ENCODE data around the gene DLX1. TPM values are rescaled to one million over a fixed set of nuclear protein-coding genes. Genes with fewer than 3 reads are reported as not detected.
"Not testable (repeated sequence)": the region's sequence is repeated elsewhere in the genome, so short reads cannot be mapped to it uniquely, and the experiment has no call there.

DLX1 gene
- total RNA-seq, 4 donors from 2014 or later = 0.14 TPM; not detected in 3

DNA sequence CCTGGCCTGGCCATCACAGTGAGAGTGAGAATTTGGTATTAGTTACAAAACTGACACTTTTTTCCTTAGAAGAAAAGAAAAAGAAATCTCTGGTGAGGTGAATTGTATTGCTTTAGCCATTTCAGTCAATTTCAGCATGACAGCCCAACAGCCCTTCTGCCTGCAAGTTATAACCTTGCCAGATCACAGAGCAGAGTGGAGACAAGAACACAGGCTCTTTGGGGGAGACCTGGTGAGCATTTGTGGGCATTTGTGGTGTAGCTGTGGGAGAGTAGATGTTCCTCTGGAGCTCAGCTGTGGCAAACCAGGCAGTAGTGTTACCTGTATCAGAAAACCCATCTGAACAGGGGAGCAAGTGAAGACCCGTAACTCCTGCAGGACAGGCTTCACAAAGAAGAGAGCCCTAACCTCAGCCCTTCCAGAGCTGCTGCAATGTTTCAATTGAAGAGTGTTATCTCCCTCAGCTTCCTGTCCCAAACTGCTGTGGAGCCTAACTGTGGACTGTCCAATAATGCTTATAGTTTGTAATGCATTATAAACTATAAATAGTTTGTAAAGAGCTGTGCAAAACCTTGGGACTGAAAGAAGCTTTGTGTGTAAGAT is 22.8 kb upstream of the DLX1 start:
- TF ChIP-seq, protein P1, sequence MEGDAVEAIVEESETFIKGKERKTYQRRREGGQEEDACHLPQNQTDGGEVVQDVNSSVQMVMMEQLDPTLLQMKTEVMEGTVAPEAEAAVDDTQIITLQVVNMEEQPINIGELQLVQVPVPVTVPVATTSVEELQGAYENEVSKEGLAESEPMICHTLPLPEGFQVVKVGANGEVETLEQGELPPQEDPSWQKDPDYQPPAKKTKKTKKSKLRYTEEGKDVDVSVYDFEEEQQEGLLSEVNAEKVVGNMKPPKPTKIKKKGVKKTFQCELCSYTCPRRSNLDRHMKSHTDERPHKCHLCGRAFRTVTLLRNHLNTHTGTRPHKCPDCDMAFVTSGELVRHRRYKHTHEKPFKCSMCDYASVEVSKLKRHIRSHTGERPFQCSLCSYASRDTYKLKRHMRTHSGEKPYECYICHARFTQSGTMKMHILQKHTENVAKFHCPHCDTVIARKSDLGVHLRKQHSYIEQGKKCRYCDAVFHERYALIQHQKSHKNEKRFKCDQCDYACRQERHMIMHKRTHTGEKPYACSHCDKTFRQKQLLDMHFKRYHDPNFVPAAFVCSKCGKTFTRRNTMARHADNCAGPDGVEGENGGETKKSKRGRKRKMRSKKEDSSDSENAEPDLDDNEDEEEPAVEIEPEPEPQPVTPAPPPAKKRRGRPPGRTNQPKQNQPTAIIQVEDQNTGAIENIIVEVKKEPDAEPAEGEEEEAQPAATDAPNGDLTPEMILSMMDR (IDR thresholded peaks at IDR 0.05) = no peak
- TF ChIP-seq POLR2A (IDR thresholded peaks at IDR 0.05) = no peak
- no peaks in the 10 kb centered on the region for H3K27me3 ChIP-seq
- intact Hi-C loops (cut with DNase I; ENCODE audit: low total_unique reads) = no loop called here
- no peak for DNase-seq
- no peaks in the 10 kb centered on the region for H3K36me3 ChIP-seq
- no peaks in the 10 kb centered on the region for H3K9me3 ChIP-seq
- H3K4me1 ChIP-seq = no peaks in the 10 kb centered on the region
- H3K4me3 ChIP-seq = no peak overlapping the region
- no peak overlapping the region for H3K27ac ChIP-seq

DNA sequence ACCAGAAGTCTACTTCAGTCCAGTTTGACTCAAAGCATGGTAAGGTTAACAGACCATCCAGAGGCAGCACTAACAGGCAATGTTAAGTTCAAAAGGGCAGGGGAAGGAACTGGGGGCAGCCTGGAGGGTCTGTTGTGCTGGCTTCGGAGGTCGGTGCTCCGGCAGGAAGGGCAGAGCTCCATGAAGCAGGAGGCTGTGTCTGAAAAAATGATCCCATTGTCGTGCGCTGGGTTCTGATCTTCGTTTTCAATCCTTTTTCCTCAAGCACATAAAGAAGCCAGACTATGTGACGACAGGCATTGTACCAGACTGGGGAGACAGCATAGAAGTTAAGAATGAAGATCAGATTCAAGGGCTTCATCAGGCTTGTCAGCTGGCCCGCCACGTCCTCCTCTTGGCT is 21.9 kb upstream of the DLX1 start:
- TF ChIP-seq, protein P1 (IDR thresholded peaks at IDR 0.05) = no peak
- no peak for TF ChIP-seq POLR2A (IDR thresholded peaks at IDR 0.05)
- no peak overlapping the region for H3K27ac ChIP-seq
- no peaks in the 10 kb centered on the region for H3K9me3 ChIP-seq
- H3K36me3 ChIP-seq = no peaks in the 10 kb centered on the region
- DNase-seq = no peak
- H3K27me3 ChIP-seq = no peaks in the 10 kb centered on the region
- H3K4me3 ChIP-seq = no peak overlapping the region
- no peaks in the 10 kb centered on the region for H3K4me1 ChIP-seq
- intact Hi-C loops (cut with DNase I; ENCODE audit: low total_unique reads) = no loop called here

DNA sequence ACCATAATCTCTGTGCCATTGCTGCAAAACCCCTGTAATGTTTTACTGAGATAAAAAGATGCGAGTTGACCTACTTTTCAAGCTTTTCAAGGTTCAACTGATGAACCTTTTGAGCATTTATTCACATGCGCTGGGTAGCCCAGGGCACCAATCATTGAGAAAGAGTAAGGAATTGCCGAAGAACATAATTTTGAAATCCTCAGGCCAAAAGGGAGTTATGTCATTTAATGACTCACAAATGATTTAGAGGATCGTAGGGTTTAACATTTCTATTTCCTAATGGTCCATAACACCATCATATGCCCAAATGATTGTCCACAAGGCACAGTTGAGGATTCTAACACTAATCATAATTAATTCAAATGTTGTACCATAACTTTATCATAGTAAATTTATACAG is 20.2 kb upstream of the DLX1 start:
- DNase-seq = no peak
- no peak overlapping the region for H3K4me3 ChIP-seq
- no peaks in the 10 kb centered on the region for H3K4me1 ChIP-seq
- TF ChIP-seq, protein P1 (IDR thresholded peaks at IDR 0.05) = no peak
- no peak for TF ChIP-seq POLR2A (IDR thresholded peaks at IDR 0.05)
- no peak overlapping the region for H3K27ac ChIP-seq
- intact Hi-C loops (cut with DNase I; ENCODE audit: low total_unique reads) = no loop called here
- no peaks in the 10 kb centered on the region for H3K36me3 ChIP-seq
- H3K27me3 ChIP-seq = no peaks in the 10 kb centered on the region
- no peaks in the 10 kb centered on the region for H3K9me3 ChIP-seq

DNA sequence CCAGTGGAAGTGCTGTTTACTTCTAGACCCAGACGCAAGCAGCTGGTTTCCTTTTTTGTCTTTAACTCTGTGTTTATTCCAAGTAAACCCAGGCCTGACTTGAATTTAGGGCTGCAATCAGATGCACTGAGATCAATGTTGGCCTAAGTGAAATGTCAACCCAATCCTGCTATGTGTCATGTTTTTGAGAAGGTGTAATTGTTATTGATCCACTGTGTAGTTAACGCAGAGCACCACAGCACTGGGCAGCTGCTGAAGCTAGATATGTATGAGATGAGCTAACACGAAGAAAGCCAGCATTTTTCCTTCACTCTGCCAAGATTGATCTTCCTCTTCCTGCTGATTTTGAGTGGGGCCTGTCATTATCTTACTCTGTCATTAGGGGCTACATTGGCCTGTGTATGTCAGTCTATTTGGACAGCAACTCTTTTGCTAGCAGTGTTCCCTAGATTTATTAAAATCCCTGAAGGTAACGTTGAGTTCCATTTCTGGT is 18.9 kb upstream of the DLX1 start:
- H3K4me1 ChIP-seq = no peaks in the 10 kb centered on the region

DNA sequence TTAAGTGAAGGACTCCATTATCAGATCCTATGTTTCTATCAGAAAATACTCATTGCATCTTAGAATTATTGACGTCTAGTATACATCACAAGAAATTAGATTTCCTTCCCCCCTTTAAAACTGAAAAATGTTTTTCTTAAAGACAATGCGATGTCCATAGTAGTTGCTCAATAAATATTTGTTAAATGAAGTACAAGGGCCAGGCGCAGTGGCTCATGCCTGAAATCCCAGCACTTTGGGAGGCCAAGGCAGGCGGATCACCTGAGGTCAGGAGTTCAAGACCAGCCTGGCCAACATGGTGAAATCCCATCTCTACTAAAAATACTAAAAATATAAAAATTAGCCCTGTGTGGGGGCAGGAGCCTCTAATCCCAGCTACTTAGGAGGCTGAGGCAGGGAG is 17.4 kb upstream of the DLX1 start:
- DNase-seq; H3K4me1 ChIP-seq; H3K36me3 ChIP-seq; H3K27ac ChIP-seq; intact Hi-C loops (cut with DNase I; ENCODE audit: low total_unique reads); H3K9me3 ChIP-seq; H3K4me3 ChIP-seq; H3K27me3 ChIP-seq: not testable (repeated sequence)

More for the DNA sequence above, 18.9 kb upstream of the DLX1 start:
- Histone ChIP-seq H3K27me3 (no peaks in the 10 kb centered on the region), H3K9me3 (no peaks in the 10 kb centered on the region), H3K36me3 (no peaks in the 10 kb centered on the region), H3K4me3 (no peak overlapping the region), H3K27ac (no peak overlapping the region)
- DNase-seq = no peak
- TF ChIP-seq, protein P1 (IDR thresholded peaks at IDR 0.05) = no peak
- no peak for TF ChIP-seq POLR2A (IDR thresholded peaks at IDR 0.05)
- intact Hi-C loops (cut with DNase I; ENCODE audit: low total_unique reads) = no loop called here

DNA sequence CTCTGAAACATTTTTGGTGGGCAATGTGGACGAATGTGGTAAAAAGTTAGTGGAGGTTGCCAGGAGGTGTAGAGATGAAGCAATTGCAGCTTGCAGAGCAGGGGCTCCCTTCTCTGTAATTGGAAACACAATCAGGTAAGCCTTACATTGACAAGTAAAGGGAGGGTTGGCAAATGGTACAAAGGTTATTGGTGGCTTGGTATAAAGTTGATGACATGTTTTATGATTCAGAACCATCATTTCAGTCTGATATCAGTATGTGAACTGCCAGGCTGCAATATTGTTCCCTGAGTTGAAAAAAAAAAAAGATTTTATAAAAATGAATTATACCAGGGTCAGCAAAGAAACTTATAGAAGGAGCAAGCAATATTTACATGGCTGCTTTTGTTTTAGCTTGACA is 14.4 kb upstream of the DLX1 start:
- Histone ChIP-seq H3K27me3 (no peaks in the 10 kb centered on the region), H3K9me3 (no peaks in the 10 kb centered on the region), H3K36me3 (no peaks in the 10 kb centered on the region), H3K27ac (no peak overlapping the region), H3K4me3 (no peak overlapping the region), H3K4me1 (no peaks in the 10 kb centered on the region)
- intact Hi-C loops (cut with DNase I; ENCODE audit: low total_unique reads) = no loop called here
- DNase-seq = no peak
- TF ChIP-seq, protein P1 (IDR thresholded peaks at IDR 0.05) = no peak
- TF ChIP-seq POLR2A (IDR thresholded peaks at IDR 0.05) = no peak

All from uterus (tissue), 4 donors.